ENCODE results near the gene PHLPP2. TPM values are rescaled to one million over a fixed set of nuclear protein-coding genes. Genes with fewer than 3 reads are reported as not detected.

The PHLPP2 gene
- polyA plus RNA-seq, 3 donors, result 0.57 to 2.5 (median 1.4) TPM

GRCh38 chr16:71625113-71625850 is 99.2 kb downstream of the PHLPP2 start:
- no peaks in the 10 kb centered on the region for H4K20me1 ChIP-seq (ENCODE audit: insufficient read depth, low read length)
- H3K79me2 ChIP-seq (ENCODE audit: insufficient read depth, low read length), result no peaks in the 10 kb centered on the region
- no peak overlapping the region for H3K27ac ChIP-seq (ENCODE audit: low read depth in 1 of 2, low read length in 2 of 2)
- Mint-ChIP-seq H3K4me3 (peak overlapping the region in 1 of 2 donors; percentile 70), H3K9me3 (peaks cover 0 to 9% (median 2%) of the 10 kb centered on the region in 7 donors), H3K4me1 (no peaks in the 10 kb centered on the region), H3K36me3 (no peaks in the 10 kb centered on the region), H3K27ac (no peak overlapping the region), H3K27me3 (ENCODE audit: low read depth in 3 of 3) (peaks cover 34 to 43% (median 41%) of the 10 kb centered on the region in 3 donors)
- no peaks in the 10 kb centered on the region for H3K9me3 ChIP-seq (replicated peaks in 1 of 2; ENCODE audit: control insufficient read depth in 1 of 2, insufficient read depth in 1 of 2, low read length in 2 of 2)
- DNase-seq, result no peak
- H3K9ac ChIP-seq (ENCODE audit: insufficient read depth, low read length, poor library complexity, severe bottlenecking), result no peak overlapping the region
- peaks cover 46 to 52% of the 10 kb centered on the region in 2 donors for H3K27me3 ChIP-seq (ENCODE audit: control insufficient read depth in 2 of 2, insufficient read depth in 2 of 2, low read length in 2 of 2)
- H3K4me2 ChIP-seq (replicated peaks; ENCODE audit: extremely low read depth, low read length, poor library complexity, severe bottlenecking), result no peak overlapping the region
- TF ChIP-seq CTCF (IDR thresholded peaks at IDR 0.05), result no peak
- WGBS (ENCODE audit: insufficient coverage), result 96% methylated on average over 6 of the region's 7 CpGs
- H2AFZ ChIP-seq (ENCODE audit: insufficient read depth, low read depth, low read length, poor library complexity, severe bottlenecking), result no peak overlapping the region
- intact Hi-C loops (cut with micrococcal nuclease), result no loop called here
- no peaks in the 10 kb centered on the region for H3K36me3 ChIP-seq (replicated peaks in 1 of 2; ENCODE audit: control insufficient read depth in 1 of 2, insufficient read depth in 2 of 2, low read length in 2 of 2)
- peaks cover 0 to 8% of the 10 kb centered on the region in 2 donors for H3K4me1 ChIP-seq (ENCODE audit: control insufficient read depth in 1 of 2, insufficient read depth in 2 of 2, low read length in 2 of 2)
- no peak overlapping the region for H3K4me3 ChIP-seq (replicated peaks in 1 of 3; ENCODE audit: low read depth in 2 of 3, low read length in 3 of 3)

GRCh38 chr16:71623597-71623996 is 100.9 kb downstream of the PHLPP2 start:
- Histone ChIP-seq H3K9ac (ENCODE audit: insufficient read depth, low read length, poor library complexity, severe bottlenecking) (no peak overlapping the region), H3K27ac (ENCODE audit: low read depth in 1 of 2, low read length in 2 of 2) (no peak overlapping the region), H3K4me3 (replicated peaks in 1 of 3; ENCODE audit: low read depth in 2 of 3, low read length in 3 of 3) (no peak overlapping the region), H4K20me1 (ENCODE audit: insufficient read depth, low read length) (no peaks in the 10 kb centered on the region), H3K27me3 (ENCODE audit: control insufficient read depth in 2 of 2, insufficient read depth in 2 of 2, low read length in 2 of 2) (peaks cover 43 to 45% of the 10 kb centered on the region in 2 donors), H3K4me2 (replicated peaks; ENCODE audit: extremely low read depth, low read length, poor library complexity, severe bottlenecking) (no peak overlapping the region), H3K36me3 (replicated peaks in 1 of 2; ENCODE audit: control insufficient read depth in 1 of 2, insufficient read depth in 2 of 2, low read length in 2 of 2) (no peaks in the 10 kb centered on the region), H2AFZ (ENCODE audit: insufficient read depth, low read depth, low read length, poor library complexity, severe bottlenecking) (no peak overlapping the region), H3K4me1 (ENCODE audit: control insufficient read depth in 1 of 2, insufficient read depth in 2 of 2, low read length in 2 of 2) (peaks cover 0 to 8% of the 10 kb centered on the region in 2 donors), H3K9me3 (replicated peaks in 1 of 2; ENCODE audit: control insufficient read depth in 1 of 2, insufficient read depth in 1 of 2, low read length in 2 of 2) (no peaks in the 10 kb centered on the region), H3K79me2 (ENCODE audit: insufficient read depth, low read length) (no peaks in the 10 kb centered on the region)
- Mint-ChIP-seq H3K4me3 (no peak overlapping the region), H3K27ac (no peak overlapping the region), H3K4me1 (no peaks in the 10 kb centered on the region), H3K27me3 (ENCODE audit: low read depth in 3 of 3) (peaks cover 29 to 39% (median 37%) of the 10 kb centered on the region in 3 donors), H3K36me3 (no peaks in the 10 kb centered on the region), H3K9me3 (peaks cover 0 to 9% (median 2%) of the 10 kb centered on the region in 7 donors)
- intact Hi-C loops (cut with micrococcal nuclease), result no loop called here
- no peak for TF ChIP-seq CTCF (IDR thresholded peaks at IDR 0.05)
- WGBS (ENCODE audit: insufficient coverage), result no CpG with 5 or more reads among the region's 3 CpGs
- no peak for DNase-seq
